IMR-90 (cell line): ENCODE measurements around the gene ACACB. TPM values are rescaled to one million over a fixed set of nuclear protein-coding genes. Genes with fewer than 3 reads are reported as not detected.
A peak's percentile ranks its signal among the peaks of the same experiment; 100 is the strongest.

Experiments used
- ATAC-seq: fragments of 200-7000 bp; cut with Tn5 transposase; 2 replicates; pipeline ENCODE4 v1.9.1; 2020; ENCODE audit warnings: low read depth, mild to moderate bottlenecking, moderate library complexity
- BruUV-seq: library from RNA; stranded (reverse); fragments of 400-500 nt; replicated peaks from 2 replicates; lab custom pipeline; 2021; lab: Mats Ljungman, UMichigan
- CTCF ChIA-PET: fragments of 300-600 bp; formaldehyde crosslinking; extraction: SDS; loops from one replicate; lab custom pipeline; 2021; ENCODE audit warnings: antibody characterized with exemption; lab: Yijun Ruan, JAX
- POLR2A ChIA-PET: fragments of 300-600 bp; sonication (Branson Sonifier 250); formaldehyde crosslinking; loops from one replicate; lab custom pipeline; 2022; ENCODE audit warnings: antibody characterized with exemption; ENCODE audit not compliant: unreplicated experiment; lab: Charles Lee
- DNase-seq: peaks from one replicate; pipeline ENCODE4 v3.0.0; 2013
- H2AFZ ChIP-seq: replicated peaks from 2 replicates; pipeline ENCODE3; 2013; ENCODE audit warnings: low read length, mild to moderate bottlenecking; ENCODE audit not compliant: poor library complexity
- H2AK5ac ChIP-seq: 2 replicates; pipeline ENCODE4 v1.6.1; 2013; ENCODE audit warnings: low read depth, low read length, inconsistent platforms
- H2AK9ac ChIP-seq: replicated peaks from 2 replicates; pipeline ENCODE3; 2013; ENCODE audit warnings: mild to moderate bottlenecking, low read depth, low read length, moderate library complexity; ENCODE audit not compliant: poor library complexity
- H2BK120ac ChIP-seq: 2 replicates; pipeline ENCODE4 v1.6.1; 2013; ENCODE audit warnings: low read depth, low read length, inconsistent platforms
- H2BK15ac ChIP-seq: 3 replicates; pipeline ENCODE4 v1.6.1; 2013; ENCODE audit warnings: low read depth, low read length, inconsistent platforms
- H2BK20ac ChIP-seq: 2 replicates; pipeline ENCODE4 v1.6.1; 2013; ENCODE audit warnings: low read depth, mild to moderate bottlenecking, inconsistent platforms, low read length, moderate library complexity
- H2BK5ac ChIP-seq: 2 replicates; pipeline ENCODE4 v1.6.1; 2013; ENCODE audit warnings: mild to moderate bottlenecking, low read depth, low read length, inconsistent platforms; ENCODE audit not compliant: poor library complexity, severe bottlenecking
- H3K14ac ChIP-seq: replicated peaks from 2 replicates; pipeline ENCODE4 v1.6.1; 2013; ENCODE audit warnings: low read depth, low read length, inconsistent platforms
- H3K18ac ChIP-seq: 2 replicates; pipeline ENCODE4 v1.6.1; 2013; ENCODE audit warnings: low read depth, low read length, control low read depth
- H3K23ac ChIP-seq: 2 replicates; pipeline ENCODE4 v1.6.1; 2013; ENCODE audit warnings: low read depth, low read length, inconsistent platforms
- H3K27ac ChIP-seq: 2 replicates; pipeline ENCODE4 v1.5.1; 2013; ENCODE audit warnings: mild to moderate bottlenecking, control low read depth, low read length; ENCODE audit not compliant: insufficient read depth
- H3K27me3 ChIP-seq: 2 replicates; pipeline ENCODE4 v1.6.1; 2013; ENCODE audit warnings: low read length; ENCODE audit not compliant: control insufficient read depth, insufficient read depth
- H3K36me3 ChIP-seq: 2 replicates; pipeline ENCODE4 v1.6.1; 2013; ENCODE audit warnings: low read length, mixed read lengths; ENCODE audit not compliant: control insufficient read depth, insufficient read depth
- H3K4ac ChIP-seq: 2 replicates; pipeline ENCODE4 v1.6.1; 2013; ENCODE audit warnings: low read depth, low read length, inconsistent platforms
- H3K4me1 ChIP-seq: 2 replicates; pipeline ENCODE4 v1.6.1; 2013; ENCODE audit warnings: low read length, mixed read lengths; ENCODE audit not compliant: control insufficient read depth, insufficient read depth
- H3K4me2 ChIP-seq: 2 replicates; pipeline ENCODE4 v1.6.1; 2013; ENCODE audit warnings: low read depth, mild to moderate bottlenecking, control low read depth, low read length, moderate library complexity
- H3K4me3 ChIP-seq: 2 replicates; pipeline ENCODE4 v1.5.1; 2013; ENCODE audit warnings: low read depth, mild to moderate bottlenecking, control low read depth, low read length, moderate library complexity; ENCODE audit not compliant: insufficient read depth
- H3K56ac ChIP-seq: 2 replicates; pipeline ENCODE4 v1.6.1; 2013; ENCODE audit warnings: low read length, inconsistent platforms; ENCODE audit not compliant: insufficient read depth; ENCODE audit errors: extremely low read depth
- H3K79me1 ChIP-seq, 2 experiments: 2 replicates each; pipeline ENCODE4 v1.6.1; 2013; ENCODE audit warnings: low read length in 2 of 2, inconsistent platforms in 1 of 2, low read depth in 1 of 2
- H3K9ac ChIP-seq: 2 replicates; pipeline ENCODE4 v1.6.1; 2013; ENCODE audit warnings: low read depth, low read length, control low read depth
- H3K9me1 ChIP-seq: 2 replicates; pipeline ENCODE4 v1.6.1; 2013; ENCODE audit warnings: low read length, inconsistent platforms; ENCODE audit not compliant: insufficient read depth
- H3K9me3 ChIP-seq: 2 replicates; pipeline ENCODE4 v1.6.1; 2013; ENCODE audit warnings: low read length; ENCODE audit not compliant: control insufficient read depth, insufficient read depth
- H4K20me1 ChIP-seq: 2 replicates; pipeline ENCODE4 v1.6.1; 2013; ENCODE audit warnings: low read length, inconsistent platforms; ENCODE audit not compliant: insufficient read depth
- H4K5ac ChIP-seq: 2 replicates; pipeline ENCODE4 v1.6.1; 2013; ENCODE audit warnings: mild to moderate bottlenecking, low read depth, low read length, control low read depth
- H4K8ac ChIP-seq, 2 experiments: 2 replicates each; pipeline ENCODE4 v1.6.1; 2013; ENCODE audit warnings: low read depth in 2 of 2, low read length in 2 of 2, control low read depth in 1 of 2, inconsistent platforms in 1 of 2
- H4K91ac ChIP-seq: 2 replicates; pipeline ENCODE4 v1.6.1; 2013; ENCODE audit warnings: low read depth, low read length, inconsistent platforms; ENCODE audit not compliant: insufficient read depth
- BHLHE40 ChIP-seq: fragments of 150-350 bp; IDR thresholded peaks from 2 replicates; pipeline ENCODE4 v1.6.1; 2016; ENCODE audit warnings: mild to moderate bottlenecking, low read depth, low read length
- CEBPB ChIP-seq: IDR thresholded peaks from 2 replicates; pipeline ENCODE4 v1.6.1; 2012; ENCODE audit warnings: low read depth, low read length, improper control_type of control experiment
- CHD1 ChIP-seq: IDR thresholded peaks from 2 replicates; pipeline ENCODE4 v1.6.1; 2012; ENCODE audit warnings: low read depth, low read length, improper control_type of control experiment
- FOS ChIP-seq: fragments of 150-350 bp; IDR thresholded peaks from 2 replicates; pipeline ENCODE4 v1.6.1; 2016; ENCODE audit warnings: low read depth, low read length
- MXI1 ChIP-seq: IDR thresholded peaks from 2 replicates; pipeline ENCODE4 v1.6.1; 2012; ENCODE audit warnings: low read depth, mild to moderate bottlenecking, low read length, moderate library complexity, borderline replicate concordance
- NFE2L2 ChIP-seq: fragments of 150-350 bp; IDR thresholded peaks from 2 replicates; pipeline ENCODE4 v1.6.1; 2016; ENCODE audit warnings: low read depth, mild to moderate bottlenecking, low read length
- POLR2A ChIP-seq: IDR thresholded peaks from 2 replicates; pipeline ENCODE4 v1.6.1; 2012; ENCODE audit warnings: mild to moderate bottlenecking, low read depth, low read length
- RAD21 ChIP-seq: IDR thresholded peaks from 2 replicates; pipeline ENCODE4 v1.6.1; 2012; ENCODE audit warnings: low read length, improper control_type of control experiment
- RFX5 ChIP-seq: IDR thresholded peaks from 2 replicates; pipeline ENCODE4 v1.8.0; 2012; ENCODE audit warnings: low read depth, mild to moderate bottlenecking, low read length, moderate library complexity
- USF2 ChIP-seq: fragments of 150-350 bp; IDR thresholded peaks from 2 replicates; pipeline ENCODE4 v1.6.1; 2017; ENCODE audit warnings: mild to moderate bottlenecking, antibody characterized with exemption, low read length, low read depth
- WGBS, 2 experiments: methylation state at CpG; one replicate each; pipeline versions ENCODE4 v1.1.5 to v1.1.7; 2013; ENCODE audit warnings: missing lambda C conversion rate in 2 of 2; ENCODE audit not compliant: insufficient read length in 1 of 2; ENCODE audit errors: extremely low coverage in 2 of 2; 5-methylcytosine and 5-hydroxymethylcytosine counted together
- dilution Hi-C: fragments of 300-500 bp; cut with HindIII; formaldehyde crosslinking; loops from one replicate; pipeline ENCODE4 v1.14.3; 2018; ENCODE audit warnings: low sequenced_read_pairs; ENCODE audit not compliant: unreplicated experiment
- in situ Hi-C: fragments of 300-500 bp; cut with MboI; formaldehyde crosslinking; loops from 3 replicates; pipeline ENCODE4 v1.14.3; 2019; ENCODE audit warnings: low sequenced_read_pairs, inconsistent platforms, mixed read lengths
- intact Hi-C: fragments of 100-400 bp; cut with micrococcal nuclease; formaldehyde crosslinking; loops from 2 replicates; pipeline ENCODE4 v1.10.0; 2022
- polyA plus RNA-seq, 3 experiments: library from polyadenylated mRNA; depleted of rRNA; stranded (reverse); fragments of >200 nt; gene quantifications; 2 replicates each; pipeline ENCODE4 v1.2.3, GENCODE V29; 2012; ENCODE audit warnings: low replicate concordance in 1 of 3
- total RNA-seq: library from RNA; depleted of rRNA; stranded (reverse); fragments of >200 nt; gene quantifications from 2 replicates; pipeline ENCODE4 v1.2.3, GENCODE V29; 2012

ACACB gene
- total and polyA plus RNA-seq, 2 of the 4 experiments (the other 2 are of a cell fraction), result 2.0 to 2.1 TPM

GRCh38 chr12:109167781-109168180, 51.4 kb downstream of the ACACB start:
- Histone ChIP-seq H3K27me3 (no peaks in the 10 kb centered on the region), H4K91ac (no peak overlapping the region), H4K5ac (no peak overlapping the region), H3K9me3 (no peaks in the 10 kb centered on the region), H4K8ac (no peak overlapping the region), H4K20me1 (no peaks in the 10 kb centered on the region; the same call in 1 of the 2 replicates), H3K36me3 (peaks cover 6% of the 10 kb centered on the region), H2BK120ac (no peak overlapping the region), H3K9me1 (peaks cover 9% of the 10 kb centered on the region), H2BK5ac (no peak overlapping the region), H3K4me1 (peaks cover 13% of the 10 kb centered on the region; the same call in 1 of the 2 replicates), H2AFZ (no peak overlapping the region), H3K14ac (no peak overlapping the region), H3K4me2 (no peak overlapping the region), H3K23ac (no peak overlapping the region), H2AK9ac (no peak overlapping the region), H3K4me3 (no peak overlapping the region), H2AK5ac (no peak overlapping the region), H3K27ac (no peak overlapping the region), H3K18ac (no peak overlapping the region), H3K9ac (no peak overlapping the region), H3K4ac (peak overlapping the region; percentile 17; the same call in 1 of the 2 replicates), H3K79me1 (no peaks in the 10 kb centered on the region), H2BK15ac (no peak overlapping the region), H3K56ac (no peak overlapping the region), H2BK20ac (no peak overlapping the region)
- no TSS peak for BruUV-seq
- ChIA-PET CTCF (no interaction called here), POLR2A (interaction anchor here (0.6 kb wide), 1 partner anchor 289 kb away, joined by 4 read pairs; no protein-coding TSS in a partner anchor)
- WGBS, 2 experiments, result 95% methylated on average over 12 of the region's 18 CpGs; no CpG with 5 or more reads in 1 of the 2 experiments
- no peak for TF ChIP-seq CHD1
- no peak for TF ChIP-seq RAD21
- TF ChIP-seq MXI1, result no peak
- TF ChIP-seq POLR2A, result no peak
- no peak for TF ChIP-seq RFX5
- no peak for TF ChIP-seq USF2
- TF ChIP-seq FOS, result no peak
- TF ChIP-seq BHLHE40, result no peak
- no peak for TF ChIP-seq CEBPB
- no peak for TF ChIP-seq NFE2L2
- no peak for DNase-seq
- dilution Hi-C loops, result no loop called here
- ATAC-seq, result peak; percentile 30; the same call in 1 of the 2 replicates
- in situ Hi-C loops, result no loop called here
- intact Hi-C loops, result no loop called here
